GM12874 (cell line): Measurements from ENCODE around the gene BTF3.

Experiments
- CTCF ChIP-seq: IDR thresholded peaks from 2 replicates; pipeline ENCODE4 v1.5.1; 2011; ENCODE audit warnings: low read depth, mild to moderate bottlenecking, control low read depth, low read length, moderate library complexity; ENCODE audit not compliant: insufficient read depth

The BTF3 gene

GRCh38 chr5:73529081-73529480, 30.8 kb downstream of the BTF3 start:
- TF ChIP-seq CTCF, result no peak

- TF ChIP-seq CTCF, result no peak
These were observed 33.1 kb downstream of the BTF3 start for GRCh38 chr5:73531356-73531755.

GRCh38 chr5:73532195-73532594, 34.0 kb downstream of the BTF3 start:
- no peak for TF ChIP-seq CTCF

- no peak for TF ChIP-seq CTCF
These were observed 35.9 kb downstream of the BTF3 start for GRCh38 chr5:73534011-73534644.

- no peak for TF ChIP-seq CTCF
These were observed 36.7 kb downstream of the BTF3 start for GRCh38 chr5:73534971-73535370.

GRCh38 chr5:73539730-73540129, 41.5 kb downstream of the BTF3 start:
- no peak for TF ChIP-seq CTCF

- TF ChIP-seq CTCF, result no peak
These were observed 42.0 kb downstream of the BTF3 start for GRCh38 chr5:73540192-73540591.
